22Rv1 (cell line): ENCODE measurements around the gene C17orf100.

Source experiments
- CTCF ChIP-seq: fragments of 450-650 bp; IDR thresholded peaks from 2 replicates; pipeline ENCODE4 v1.5.1; 2017; ENCODE audit warnings: mild to moderate bottlenecking
- ZFX ChIP-seq: fragments of 450-650 bp; IDR thresholded peaks from 2 replicates; pipeline ENCODE4 v1.6.1; 2017; ENCODE audit warnings: antibody characterized with exemption, borderline replicate concordance

DNA sequence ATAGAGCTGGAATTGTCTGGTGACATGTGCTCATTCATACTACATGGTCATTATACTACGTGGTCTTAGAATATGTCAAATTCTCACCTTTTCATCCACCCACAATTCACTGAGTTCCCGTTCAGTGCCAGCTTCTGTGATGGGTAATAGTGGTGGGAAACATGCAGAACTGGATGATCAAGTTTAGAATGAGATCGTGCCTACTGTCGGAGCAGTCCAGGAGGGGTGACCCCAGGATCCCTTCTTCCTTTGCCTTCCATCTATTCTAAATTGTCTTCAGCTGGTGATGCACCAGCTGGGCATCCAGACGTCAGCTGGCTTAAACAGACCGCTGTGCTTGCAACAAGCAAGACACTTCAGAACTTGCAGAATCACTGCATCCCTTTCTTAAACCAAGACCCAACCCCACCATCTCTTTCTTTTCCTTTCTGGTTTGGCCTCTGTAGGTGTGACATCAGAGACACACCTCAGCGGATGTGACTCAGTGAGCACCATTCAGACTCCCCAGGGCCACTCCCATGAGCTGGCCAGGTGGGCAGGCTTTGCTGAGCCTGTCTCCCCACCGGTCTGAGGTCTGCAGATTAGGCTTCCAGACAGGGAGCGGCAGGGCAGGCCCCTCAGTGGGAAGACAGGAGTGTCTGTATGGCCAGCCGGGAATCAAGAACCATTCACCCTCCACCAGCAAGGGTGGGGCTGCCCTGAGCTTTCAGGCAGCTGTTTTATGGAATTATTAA lies 18.1 kb downstream of the C17orf100 start:
- TF ChIP-seq CTCF (no peak), ZFX (no peak)
